Measurements from ENCODE around the gene KIF9. TPM values are rescaled to one million over a fixed set of nuclear protein-coding genes. Genes with fewer than 3 reads are reported as not detected.

KIF9 gene
- total and polyA plus RNA-seq, 8 donors = under 0.01 to 46.3 (median 12.8) TPM; not detected in 1

- H3K4me1 ChIP-seq = no peaks in the 10 kb centered on the region
- no peak for TF ChIP-seq CTCF (IDR thresholded peaks at IDR 0.05)
- TF ChIP-seq POLR2AphosphoS5 (IDR thresholded peaks at IDR 0.05) = no peak
- TF ChIP-seq EP300 (IDR thresholded peaks at IDR 0.05) = no peak
- no peak for TF ChIP-seq POLR2A (IDR thresholded peaks at IDR 0.05)
- H3K36me3 ChIP-seq = peaks cover 0 to 39% (median 32%) of the 10 kb centered on the region in 4 donors
- H3K4me3 ChIP-seq = no peak overlapping the region
- intact Hi-C loops (cut with DNase I; ENCODE audit: low total_unique reads) = no loop called here
- WGBS, 5 donors = 80 to 88% (median 82%) methylated on average over 2 of the region's 2 CpGs
- no peaks in the 10 kb centered on the region for H3K9me3 ChIP-seq
- DNase-seq = no peak
- no peak overlapping the region for H3K27ac ChIP-seq
- H3K27me3 ChIP-seq = no peaks in the 10 kb centered on the region
Observed at GRCh38 chr3:47306022-47306421, 23.4 kb upstream of the KIF9 start.

- no peaks in the 10 kb centered on the region for H3K27me3 ChIP-seq
- no peak overlapping the region for H3K4me3 ChIP-seq
- H3K4me1 ChIP-seq = peaks cover 0 to 11% (median 8%) of the 10 kb centered on the region in 4 donors
- intact Hi-C loops (cut with DNase I; ENCODE audit: low total_unique reads) = no loop called here
- no peak for DNase-seq
- H3K9me3 ChIP-seq = no peaks in the 10 kb centered on the region
- no peak overlapping the region for H3K27ac ChIP-seq
- TF ChIP-seq POLR2A (IDR thresholded peaks at IDR 0.05) (no peak), POLR2AphosphoS5 (IDR thresholded peaks at IDR 0.05) (no peak), CTCF (IDR thresholded peaks at IDR 0.05) (no peak), EP300 (IDR thresholded peaks at IDR 0.05) (no peak)
- peaks cover 0 to 36% (median 30%) of the 10 kb centered on the region in 4 donors for H3K36me3 ChIP-seq
Observed at GRCh38 chr3:47301456-47301855, 18.9 kb upstream of the KIF9 start.

- no peak for DNase-seq
- H3K27ac ChIP-seq = no peak overlapping the region
- no peaks in the 10 kb centered on the region for H3K27me3 ChIP-seq
- peaks cover 0 to 16% (median 11%) of the 10 kb centered on the region in 4 donors for H3K4me1 ChIP-seq
- WGBS, 5 donors = 82 to 92% (median 82%) methylated on average over 7 to 9 of the region's 9 CpGs
- no peak overlapping the region for H3K4me3 ChIP-seq
- H3K9me3 ChIP-seq = no peaks in the 10 kb centered on the region
- H3K36me3 ChIP-seq = peaks cover 0 to 36% (median 32%) of the 10 kb centered on the region in 4 donors
- intact Hi-C loops (cut with DNase I; ENCODE audit: low total_unique reads) = no loop called here
- TF ChIP-seq EP300 (IDR thresholded peaks at IDR 0.05) (no peak), CTCF (IDR thresholded peaks at IDR 0.05) (no peak), POLR2A (IDR thresholded peaks at IDR 0.05) (no peak), POLR2AphosphoS5 (IDR thresholded peaks at IDR 0.05) (no peak)
Observed at GRCh38 chr3:47299381-47300318, 17.1 kb upstream of the KIF9 start.

- 83 to 94% (median 93%) methylated on average over 3 of the region's 3 CpGs for WGBS, 5 donors
- H3K4me1 ChIP-seq = peaks cover 0 to 19% (median 11%) of the 10 kb centered on the region in 4 donors
- TF ChIP-seq CTCF (IDR thresholded peaks at IDR 0.05) (no peak), POLR2A (IDR thresholded peaks at IDR 0.05) (no peak), POLR2AphosphoS5 (IDR thresholded peaks at IDR 0.05) (no peak), EP300 (IDR thresholded peaks at IDR 0.05) (no peak)
- peaks cover 0 to 33% (median 24%) of the 10 kb centered on the region in 4 donors for H3K36me3 ChIP-seq
- no peaks in the 10 kb centered on the region for H3K9me3 ChIP-seq
- intact Hi-C loops (cut with DNase I; ENCODE audit: low total_unique reads) = no loop called here
- H3K27ac ChIP-seq = no peak overlapping the region
- DNase-seq = no peak
- H3K27me3 ChIP-seq = no peaks in the 10 kb centered on the region
- H3K4me3 ChIP-seq = no peak overlapping the region
Observed at GRCh38 chr3:47298439-47298838, 15.8 kb upstream of the KIF9 start.
